HG02943 (cell line): ENCODE measurements around the gene LRRIQ4.

ENCODE experiments used
- ATAC-seq: cut with Tn5 transposase; IDR thresholded peaks from one replicate; pipeline ENCODE4 v1.9.1; 2021; ENCODE audit warnings: mild to moderate bottlenecking, low read depth, moderate library complexity; ENCODE audit not compliant: unreplicated experiment

Gene LRRIQ4

GRCh38 chr3:169848741-169849140 lies 36.1 kb downstream of the LRRIQ4 start:
- ATAC-seq, result no peak

GRCh38 chr3:169850618-169851017 lies 37.9 kb downstream of the LRRIQ4 start:
- ATAC-seq, result no peak

GRCh38 chr3:169855514-169855913 lies 42.8 kb downstream of the LRRIQ4 start:
- no peak for ATAC-seq

- no peak for ATAC-seq
These were observed 45.1 kb downstream of the LRRIQ4 start for GRCh38 chr3:169857811-169858210.

GRCh38 chr3:169861871-169862270 lies 49.2 kb downstream of the LRRIQ4 start:
- no peak for ATAC-seq

- no peak for ATAC-seq
These were observed 50.8 kb downstream of the LRRIQ4 start for GRCh38 chr3:169863458-169863899.

GRCh38 chr3:169864270-169864669 lies 51.6 kb downstream of the LRRIQ4 start:
- ATAC-seq, result no peak

- ATAC-seq, result no peak
These were observed 52.6 kb downstream of the LRRIQ4 start for GRCh38 chr3:169865176-169865767.

GRCh38 chr3:169867584-169868210 lies 55.0 kb downstream of the LRRIQ4 start:
- ATAC-seq, result no peak

GRCh38 chr3:169868369-169868768 lies 55.7 kb downstream of the LRRIQ4 start:
- ATAC-seq, result no peak

GRCh38 chr3:169869484-169870220 lies 57.0 kb downstream of the LRRIQ4 start, which contains the start of gene LRRC31:
Gene LRRC31, minus strand, starts transcription at chr3:169869935. Its CDS starts 128 bp downstream, at chr3:169869807.
- ATAC-seq, result no peak

GRCh38 chr3:169871129-169871886 lies 58.6 kb downstream of the LRRIQ4 start:
- no peak for ATAC-seq

GRCh38 chr3:169879013-169879557 lies 66.4 kb downstream of the LRRIQ4 start:
- ATAC-seq, result no peak

- ATAC-seq, result no peak
These were observed 67.3 kb downstream of the LRRIQ4 start for GRCh38 chr3:169879845-169880575.

GRCh38 chr3:169880576-169881250 lies 68.0 kb downstream of the LRRIQ4 start:
- ATAC-seq, result no peak

GRCh38 chr3:169886671-169887070 lies 74.0 kb downstream of the LRRIQ4 start:
- ATAC-seq, result no peak
